EH (cell line): Measurements from ENCODE around the gene FAM47E.
"Not testable (repeated sequence)": the region's sequence is repeated elsewhere in the genome, so short reads cannot be mapped to it uniquely, and the experiment has no call there.

Source experiments
- DNase-seq: peaks from one replicate; pipeline ENCODE4 v3.0.0-alpha.2; 2015; ENCODE audit warnings: low read depth

FAM47E gene

DNA sequence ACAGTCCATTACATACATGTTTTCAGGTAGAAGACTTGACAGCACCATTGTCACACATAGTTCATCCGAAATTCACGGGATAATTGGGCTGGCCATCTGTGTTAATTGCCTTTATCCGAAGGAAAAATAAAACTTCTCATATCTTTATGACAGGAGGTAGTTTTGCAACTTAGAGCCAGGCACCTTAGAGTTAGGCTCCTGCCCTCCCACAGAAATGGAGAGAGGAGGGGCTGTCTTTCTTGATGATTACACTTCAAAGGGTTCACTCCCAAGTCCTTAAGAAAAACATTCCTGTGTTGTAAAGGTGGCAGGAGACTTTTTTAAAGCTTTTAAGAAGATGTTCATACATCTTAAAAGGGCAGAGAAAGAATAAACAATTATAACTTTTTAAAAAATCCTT is 27.4 kb upstream of the FAM47E start:
- DNase-seq = no peak

DNA sequence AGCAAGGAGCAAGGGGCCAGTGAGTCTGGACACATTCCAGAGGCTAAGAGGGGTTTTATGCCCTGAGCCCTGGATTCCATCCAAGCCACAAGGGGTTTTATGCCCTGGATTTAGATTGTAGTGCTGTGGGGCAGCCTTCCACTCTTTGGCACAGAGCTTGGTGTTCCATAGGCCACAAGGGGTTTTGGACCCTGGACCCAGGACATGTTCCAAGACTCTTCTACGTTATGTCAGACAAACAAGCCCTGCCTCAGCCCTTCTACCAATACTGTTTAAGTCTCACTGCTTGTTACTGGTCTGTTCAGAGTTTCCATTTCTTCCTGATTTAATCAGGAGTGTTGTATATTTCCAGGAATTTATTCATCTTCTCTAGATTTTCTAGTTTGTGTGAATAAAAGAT is 25.1 kb upstream of the FAM47E start:
- DNase-seq = no peak

DNA sequence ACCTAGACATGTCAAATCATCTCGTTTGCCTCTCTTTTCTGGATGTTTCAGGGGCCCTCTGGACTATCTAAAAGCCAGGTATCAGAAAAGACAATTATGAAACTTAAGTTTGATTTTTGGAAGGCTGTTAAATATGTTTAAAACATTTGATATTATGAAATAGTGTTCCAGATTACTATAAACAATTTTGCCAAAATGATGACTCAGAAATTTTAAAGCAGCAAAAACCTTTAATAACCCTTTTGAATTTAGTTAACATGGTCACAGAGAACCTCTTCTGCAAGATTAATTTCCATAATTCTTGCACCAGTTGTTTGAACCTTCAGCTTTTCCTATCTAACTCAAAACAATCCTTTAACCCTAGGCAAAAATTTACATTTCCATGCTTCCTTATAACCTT is 18.8 kb upstream of the FAM47E start:
- no peak for DNase-seq

DNA sequence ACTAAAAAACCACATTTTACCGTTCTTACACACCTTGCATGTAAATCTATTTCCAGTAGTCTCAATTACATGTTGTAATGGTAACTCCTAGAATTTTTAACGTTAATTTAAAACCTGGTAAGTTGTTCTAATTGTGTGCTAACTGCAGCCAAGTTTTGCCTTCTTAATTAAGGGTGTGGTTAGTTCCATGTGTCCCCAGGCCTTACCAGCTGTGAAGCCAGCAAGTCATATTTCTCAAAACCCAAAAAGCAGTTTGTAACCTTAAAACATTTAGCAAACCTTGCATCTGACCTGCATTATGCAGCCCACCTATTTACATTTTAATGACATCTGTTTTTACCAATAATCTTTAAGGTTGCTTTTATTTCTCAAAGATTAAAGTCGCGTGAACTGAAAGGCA is 18.4 kb upstream of the FAM47E start:
- no peak for DNase-seq

DNA sequence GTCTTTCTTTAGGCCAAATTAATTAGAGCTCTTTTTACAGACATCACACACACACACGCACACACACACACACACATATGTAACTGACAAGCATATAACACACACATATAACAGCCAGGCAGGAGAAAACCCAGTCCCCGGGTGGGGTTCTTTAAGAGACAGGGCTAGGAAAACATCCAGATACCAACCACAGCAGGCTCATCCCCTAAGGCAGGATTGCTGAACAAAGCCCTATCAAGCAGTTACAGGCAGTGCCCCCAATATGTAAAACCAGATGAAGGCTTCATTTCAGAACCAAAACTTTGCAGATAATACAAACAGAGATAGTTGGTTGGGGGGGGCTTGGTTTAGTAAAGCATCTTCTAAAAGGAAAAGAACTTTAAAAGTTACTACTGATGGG is 18.0 kb upstream of the FAM47E start:
- peak; percentile 27 for DNase-seq

DNA sequence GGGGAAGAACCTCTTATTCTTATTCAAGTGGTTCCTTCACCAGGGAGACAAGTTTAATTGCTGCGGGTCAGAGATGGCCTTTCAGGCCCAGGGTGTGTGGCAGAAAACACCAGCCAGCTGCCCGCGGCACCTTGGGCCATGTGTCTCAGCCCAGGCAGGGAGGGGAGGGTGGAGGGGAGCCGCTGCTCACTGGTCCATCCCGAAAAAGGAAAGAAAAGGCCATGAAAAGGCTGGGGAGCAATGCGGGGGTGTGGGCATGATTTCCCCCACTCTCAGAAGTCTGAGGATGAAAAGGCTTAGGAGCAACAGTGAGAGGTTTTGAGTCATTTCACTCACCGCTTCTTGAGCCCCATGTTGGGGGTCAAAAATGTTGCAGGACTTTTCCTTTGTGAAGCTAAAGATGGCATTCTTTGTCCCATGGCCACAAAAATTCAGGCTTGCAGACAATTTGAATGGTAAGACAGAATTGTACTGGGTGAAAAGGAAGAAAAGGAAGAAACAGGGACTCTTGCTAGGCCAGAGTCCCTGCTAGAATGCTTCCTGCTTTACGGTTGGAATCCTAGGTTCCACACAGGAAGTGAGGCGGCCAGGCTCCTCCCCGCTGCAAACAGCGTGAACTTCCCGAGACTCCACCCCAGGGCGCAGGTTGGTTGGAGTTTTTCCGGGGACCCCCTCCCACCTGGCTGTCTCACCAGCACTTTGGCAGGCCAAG is 17.4 kb upstream of the FAM47E start:
- DNase-seq = peak; percentile 22

DNA sequence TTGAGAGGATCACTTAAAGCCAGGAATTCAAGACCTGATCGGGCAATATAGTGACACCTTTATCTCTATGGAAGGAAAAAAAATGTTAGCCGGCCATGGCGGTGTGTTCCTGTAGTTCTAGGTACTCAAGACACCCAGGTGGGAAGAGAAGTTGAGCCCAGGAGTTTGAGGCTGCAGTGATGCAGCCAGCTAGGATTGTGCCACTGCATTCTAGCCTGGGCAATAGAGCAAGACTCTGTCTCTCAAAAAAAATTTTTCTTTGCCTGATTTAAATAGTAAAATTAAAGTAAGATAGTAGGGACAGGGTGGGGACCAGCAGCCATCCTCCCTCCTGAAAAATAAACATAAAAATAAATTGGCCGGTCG is 16.9 kb upstream of the FAM47E start:
- no peak for DNase-seq

DNA sequence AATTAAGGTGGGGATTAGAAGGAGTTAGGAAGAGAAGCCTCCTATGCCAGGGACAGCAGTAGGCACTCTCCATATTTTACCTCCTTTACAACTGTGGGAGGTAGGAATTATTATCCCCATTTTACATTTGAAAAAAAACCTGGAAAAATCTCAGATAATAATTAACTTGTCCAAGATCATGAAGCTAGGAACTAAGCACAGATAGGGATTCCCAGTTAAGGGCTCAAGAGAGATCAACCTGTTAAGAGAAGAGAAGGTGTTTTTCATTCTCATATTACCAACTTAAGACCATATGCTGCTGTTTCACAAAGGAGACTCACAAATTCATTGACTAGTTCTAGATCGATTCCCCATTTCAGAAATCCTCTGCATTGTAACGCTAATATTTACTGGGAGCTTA is 16.1 kb upstream of the FAM47E start:
- DNase-seq = no peak

DNA sequence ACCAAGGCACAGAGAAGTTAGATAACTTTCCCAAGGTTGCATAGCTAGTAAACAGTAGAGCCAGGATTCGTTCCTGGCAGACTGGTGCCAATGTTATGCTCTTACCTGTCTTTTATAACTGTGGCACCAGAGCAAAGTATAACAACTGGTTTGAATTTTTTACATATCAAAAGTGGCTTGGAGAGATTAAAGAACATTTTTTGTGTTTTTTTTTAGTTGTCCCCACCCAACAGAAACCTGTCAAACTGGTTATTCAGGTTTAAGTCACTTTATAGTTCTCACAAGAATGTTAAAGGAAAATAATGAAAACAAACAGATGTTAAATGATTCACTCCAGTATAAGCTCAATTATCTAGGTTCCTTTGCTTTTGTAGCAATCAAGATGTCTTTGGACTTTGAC is 15.6 kb upstream of the FAM47E start:
- no peak for DNase-seq

DNA sequence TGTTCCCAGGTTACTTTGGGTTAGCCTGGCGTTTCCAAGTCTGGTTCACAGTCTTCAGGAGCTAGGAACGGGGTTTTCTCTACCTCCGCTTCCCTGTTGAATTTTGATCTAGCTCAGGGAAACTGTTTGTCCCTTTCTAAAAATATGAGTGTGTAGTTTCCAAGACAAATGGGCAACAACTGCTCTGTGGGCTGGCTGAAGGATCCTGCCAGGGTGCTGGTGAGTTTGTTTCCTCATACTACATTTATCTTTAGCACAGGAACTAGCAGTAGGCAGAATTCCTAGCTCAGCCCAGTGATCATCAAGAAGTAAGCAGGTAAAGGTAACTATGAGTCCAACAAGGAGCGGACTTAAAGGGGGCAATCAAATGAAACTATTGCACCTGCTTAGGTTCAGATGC is 13.3 kb upstream of the FAM47E start:
- DNase-seq = no peak

DNA sequence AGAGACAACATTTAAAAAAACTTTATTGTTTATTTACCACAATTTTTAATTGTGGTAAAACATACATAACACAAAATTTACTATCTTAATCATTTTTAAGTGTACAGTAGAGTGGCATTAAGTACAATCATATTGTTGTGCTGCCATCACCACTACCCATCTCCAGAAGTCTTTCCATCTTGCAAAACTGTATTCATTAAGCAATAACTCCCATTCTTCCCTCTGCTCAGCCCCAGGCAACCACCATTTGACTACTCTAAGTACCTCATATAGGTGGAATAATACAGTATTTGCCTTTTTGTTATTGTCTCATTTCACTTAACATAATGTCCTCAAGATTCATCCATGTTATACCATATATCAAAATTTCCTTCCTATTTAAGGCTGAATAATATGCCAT is 12.8 kb upstream of the FAM47E start:
- DNase-seq = no peak

DNA sequence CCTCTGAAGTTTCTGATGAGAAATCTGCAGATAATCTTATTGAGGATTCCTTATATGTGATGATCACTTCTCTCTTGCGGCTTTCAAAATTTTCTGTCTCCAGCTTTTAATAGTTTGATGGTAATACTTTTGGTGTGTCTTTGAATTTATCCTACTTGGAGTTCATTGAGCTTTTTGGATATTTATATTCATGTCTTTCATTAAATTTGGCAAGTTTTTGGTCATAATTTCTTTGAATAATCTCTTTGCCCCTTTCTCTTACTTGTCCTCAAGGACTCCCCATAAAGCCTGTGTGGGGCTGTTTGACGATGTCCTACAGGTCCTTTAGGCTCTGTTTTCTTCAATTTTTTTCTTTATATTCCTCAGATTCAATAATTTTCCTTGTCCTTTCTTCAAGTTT is 11.3 kb upstream of the FAM47E start:
- no peak for DNase-seq

DNA sequence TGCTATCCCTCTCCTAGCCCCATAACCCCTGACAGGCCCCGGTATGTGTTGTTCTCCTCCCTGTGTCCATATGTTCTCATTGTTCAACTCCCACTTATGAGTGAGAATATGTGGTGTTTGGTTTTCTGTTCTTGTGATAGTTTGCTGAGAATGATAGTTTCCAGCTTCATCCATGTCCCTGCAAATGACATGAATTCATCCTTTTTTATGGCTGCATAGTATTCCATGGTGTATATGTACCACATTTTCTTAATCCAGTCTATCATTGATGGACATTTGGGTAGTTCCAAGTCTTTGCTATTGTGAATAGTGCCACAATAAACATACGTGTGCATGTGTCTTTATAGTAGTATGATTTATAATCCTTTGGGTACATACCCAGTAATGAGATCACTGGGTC is 7.6 kb upstream of the FAM47E start:
- not testable (repeated sequence) for DNase-seq

DNA sequence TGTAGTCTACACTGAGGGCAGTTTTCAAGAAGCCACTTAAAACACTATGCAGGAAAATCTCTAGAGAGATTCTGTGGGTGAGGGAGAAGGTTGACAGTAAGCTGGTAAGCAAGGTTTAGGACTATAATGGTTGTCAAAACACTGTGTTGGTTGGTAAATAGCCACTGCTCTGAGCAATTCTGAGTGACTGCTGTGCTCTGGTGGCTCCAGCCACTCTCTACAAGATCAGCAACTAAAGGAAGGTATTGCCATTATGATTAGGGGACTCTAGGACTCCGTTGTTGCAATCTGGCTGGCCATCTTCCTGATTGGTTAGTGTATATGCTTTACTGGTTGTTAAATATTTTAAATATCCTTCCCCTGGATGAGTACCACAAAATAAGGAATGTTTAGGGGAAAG is 5.5 kb upstream of the FAM47E start:
- DNase-seq = no peak

DNA sequence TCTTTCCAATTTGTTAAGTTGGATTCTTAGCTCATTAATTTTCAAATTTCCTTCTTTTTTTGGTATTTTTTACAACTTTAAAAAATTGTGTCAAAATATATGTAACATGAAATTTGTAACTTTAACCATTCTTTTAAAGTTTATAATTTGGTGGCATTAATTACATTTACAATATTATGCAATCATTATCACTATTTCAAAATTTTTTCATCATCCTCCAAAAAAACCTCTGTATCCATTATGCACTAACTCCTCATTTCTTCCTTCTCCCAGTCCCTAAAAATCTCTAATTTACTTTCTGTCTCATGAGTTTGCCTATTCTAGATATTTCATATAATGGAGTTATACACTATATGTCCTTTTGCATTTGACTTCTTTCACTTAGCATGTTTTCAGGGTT is 4.7 kb upstream of the FAM47E start:
- DNase-seq = no peak

DNA sequence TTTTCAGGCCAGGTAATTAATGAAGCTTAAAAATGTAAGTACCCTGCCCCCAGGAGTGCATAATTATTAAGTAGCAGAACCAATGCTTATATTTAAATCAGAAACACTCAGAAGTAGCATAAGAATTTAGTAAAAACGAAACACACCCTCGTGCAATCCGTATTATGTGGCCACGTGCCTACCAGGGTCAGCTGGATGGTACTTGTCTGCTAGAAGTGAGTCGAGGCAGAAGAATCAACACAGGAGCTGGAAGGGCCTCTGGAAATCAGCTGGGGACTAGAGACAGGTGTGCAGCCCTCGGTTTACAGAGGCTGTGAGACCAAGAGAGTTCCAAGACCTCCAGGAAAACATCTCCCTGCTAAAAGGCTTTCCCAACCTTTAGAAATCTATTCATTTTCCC is 559 bp upstream of the FAM47E start:
- peak; percentile 6 for DNase-seq

DNA sequence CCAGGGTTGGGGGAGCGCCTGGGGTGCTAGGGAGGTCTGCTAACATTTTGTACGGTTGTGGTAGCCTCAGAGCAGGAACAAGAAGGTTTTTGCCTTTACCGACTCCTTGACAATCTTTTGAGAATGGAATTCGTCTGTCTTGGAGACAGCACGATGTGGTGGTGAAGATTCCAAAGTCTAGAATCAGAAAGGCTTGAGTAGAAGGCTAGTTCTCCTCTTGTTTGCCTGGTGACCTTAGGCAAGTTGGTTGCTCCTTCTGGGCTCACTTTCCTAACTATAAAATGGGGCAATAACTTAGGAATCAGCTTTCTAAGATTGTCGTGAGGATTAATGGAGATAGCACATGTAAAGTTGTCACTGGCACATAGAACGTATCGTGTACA is 741 bp downstream of the FAM47E start:
- DNase-seq = peak; percentile 4

DNA sequence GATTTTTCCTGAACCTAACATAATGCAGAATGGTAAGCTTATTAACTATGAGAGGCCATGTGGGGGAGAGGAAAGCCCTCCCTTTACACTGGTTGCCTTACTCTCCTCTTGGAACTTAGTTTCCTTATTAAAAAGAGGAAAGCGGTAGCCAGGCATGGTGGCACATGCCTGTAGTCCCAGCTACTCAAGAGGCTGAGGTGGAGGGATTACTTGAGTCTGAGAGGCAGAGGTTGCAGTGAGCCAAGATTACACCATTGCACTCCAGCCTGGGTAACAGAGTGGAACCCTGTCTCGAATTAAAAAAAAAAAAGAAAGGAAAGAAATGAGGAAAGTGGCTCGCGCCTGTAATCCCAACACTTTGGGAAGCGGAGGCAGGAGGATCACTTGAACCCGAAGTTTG is 2.0 kb downstream of the FAM47E start:
- no peak for DNase-seq

DNA sequence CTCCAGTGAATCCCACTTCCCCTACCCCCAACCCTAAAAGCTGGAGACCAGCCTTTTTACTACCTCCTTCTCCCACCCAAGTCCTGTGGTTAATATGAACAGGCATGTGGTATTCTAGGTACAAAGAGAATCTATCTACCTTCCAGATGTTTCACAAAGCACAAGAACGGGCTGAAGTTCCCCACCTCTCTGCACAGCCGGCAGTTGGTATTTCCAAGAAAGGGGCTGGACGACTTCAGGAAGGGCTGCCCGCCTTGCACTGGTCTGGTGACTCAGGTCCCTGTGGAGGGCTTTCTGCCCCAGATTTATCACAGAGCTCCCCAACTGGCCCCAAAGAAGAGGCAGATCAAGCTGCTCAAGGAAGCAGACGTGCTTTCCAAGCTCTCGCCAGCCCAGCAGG is 4.5 kb downstream of the FAM47E start:
- no peak for DNase-seq

DNA sequence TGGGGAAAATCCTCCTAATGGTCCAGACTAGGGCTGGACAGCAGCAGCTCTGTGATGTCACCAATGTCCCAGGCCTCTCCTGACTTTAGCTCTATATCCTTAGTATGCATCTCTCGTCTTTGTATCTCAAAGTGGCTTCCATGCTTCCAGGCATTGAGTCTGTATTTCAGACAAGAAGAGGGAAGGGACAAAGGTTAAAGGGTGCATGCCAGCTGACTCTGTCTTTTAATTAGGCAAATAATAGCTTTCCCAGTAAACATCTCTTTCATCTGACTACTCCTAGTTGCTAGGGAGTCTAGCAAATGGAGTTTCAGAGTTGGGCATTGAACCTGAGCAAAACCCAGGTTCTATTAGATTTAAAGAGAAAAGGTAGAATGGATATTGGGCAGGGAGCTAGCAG is 5.4 kb downstream of the FAM47E start:
- no peak for DNase-seq

DNA sequence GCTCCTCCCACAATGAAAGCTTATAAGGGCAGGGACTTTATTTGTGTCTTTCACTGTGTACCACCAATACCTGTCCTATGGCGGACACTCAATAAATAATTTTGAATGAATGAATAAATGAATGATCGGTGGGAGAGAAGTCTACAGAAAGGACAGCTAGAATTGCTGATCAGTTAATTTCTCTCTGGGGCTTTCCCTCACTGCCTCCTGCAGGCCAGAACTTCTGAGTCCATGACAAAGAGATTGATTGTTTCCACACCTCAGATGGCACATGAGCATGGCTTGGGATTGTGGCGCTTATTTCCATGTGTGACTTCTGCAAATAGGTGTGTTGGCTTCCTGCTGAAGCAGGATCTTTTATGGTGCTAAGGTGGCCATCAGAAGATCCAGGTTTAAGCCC is 6.3 kb downstream of the FAM47E start:
- DNase-seq = no peak

DNA sequence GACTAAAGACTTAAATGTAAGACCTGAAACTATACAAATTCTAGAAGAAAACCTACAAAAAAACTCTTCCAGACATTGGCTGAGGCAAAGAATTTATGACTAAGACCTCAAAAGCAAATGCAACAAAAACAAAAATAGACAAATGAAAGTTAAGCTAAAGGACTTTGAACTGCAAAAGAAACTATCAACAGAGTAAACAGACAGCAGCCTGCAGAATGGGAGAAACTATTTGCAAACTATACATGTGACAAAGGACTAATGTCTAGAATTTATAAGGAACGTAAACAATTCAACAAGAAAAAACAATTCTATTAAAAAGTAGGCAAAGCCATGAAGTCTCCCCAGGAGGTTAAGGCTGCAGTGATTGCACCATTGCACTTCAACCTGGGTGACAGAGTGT is 9.1 kb downstream of the FAM47E start:
- no peak for DNase-seq

DNA sequence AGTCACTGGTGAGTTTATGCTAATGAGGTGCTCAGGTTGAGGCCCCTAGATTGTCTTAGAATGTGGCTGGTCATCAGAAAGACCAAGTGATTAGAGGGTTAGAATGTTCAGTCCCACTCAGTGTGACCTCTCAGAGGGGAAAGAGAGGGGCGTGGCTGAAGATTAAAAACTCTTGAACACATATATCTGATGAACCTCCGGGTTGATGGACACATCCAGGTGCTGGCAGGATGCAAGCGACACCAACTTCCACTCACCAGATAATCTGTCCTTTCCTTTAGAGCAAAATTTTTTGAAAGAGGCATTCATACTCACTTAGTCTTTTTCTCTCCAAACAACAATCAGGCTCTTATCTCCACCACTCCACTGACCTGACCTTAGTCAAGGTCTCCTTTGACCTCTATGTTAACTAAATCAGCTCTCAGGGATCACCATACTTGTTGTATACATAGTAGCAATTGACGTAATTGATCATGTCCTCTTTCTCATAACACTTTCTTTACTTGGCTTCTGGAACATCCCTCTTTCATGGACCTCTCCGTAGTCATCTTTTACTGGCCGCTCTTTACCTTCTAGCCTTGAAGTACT is 14.2 kb downstream of the FAM47E start:
- no peak for DNase-seq

DNA sequence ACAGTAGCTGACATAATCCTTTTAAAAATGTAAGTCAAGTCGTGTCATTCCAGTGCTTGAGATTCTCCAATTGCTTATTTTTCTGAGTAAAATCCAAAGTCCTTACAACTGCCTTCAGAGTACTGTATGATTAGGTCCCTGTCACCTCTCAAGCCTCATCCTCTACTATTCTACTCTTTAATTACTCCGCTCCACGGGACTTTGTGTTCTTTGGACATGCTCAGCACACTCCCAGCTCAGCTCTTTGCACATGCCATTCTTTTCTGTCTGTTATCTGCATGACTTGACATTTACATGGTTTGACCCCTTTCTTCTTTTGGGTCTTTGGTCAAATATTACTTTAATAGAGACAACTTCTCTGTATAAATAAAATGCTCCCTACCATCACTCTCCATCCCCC is 15.1 kb downstream of the FAM47E start:
- no peak for DNase-seq

DNA sequence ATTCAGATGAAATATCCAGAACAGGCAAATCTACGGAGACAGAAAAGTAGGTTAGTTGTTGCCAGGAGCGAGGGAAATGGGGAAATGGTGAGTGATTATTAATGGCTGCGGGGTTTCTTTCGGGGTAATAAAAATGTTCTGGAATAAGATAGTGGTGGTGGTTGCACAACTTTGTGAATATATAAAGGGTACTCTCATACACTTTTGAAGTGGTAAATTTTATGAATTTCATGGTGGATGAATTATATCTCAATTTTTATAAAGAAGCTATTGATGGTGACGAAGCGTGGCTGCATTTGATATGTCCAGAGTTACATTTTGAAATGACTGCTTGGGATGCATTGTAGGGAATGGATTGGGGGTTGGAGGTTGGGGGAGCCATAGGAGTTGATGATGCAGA is 16.3 kb downstream of the FAM47E start:
- no peak for DNase-seq
